ENCODE results near the gene SAXO1. TPM values are rescaled to one million over a fixed set of nuclear protein-coding genes. Genes with fewer than 3 reads are reported as not detected.

The SAXO1 gene
- total and polyA plus RNA-seq, 2 experiments from 2014 or later, result 0.02 TPM; not detected in 1

- TF ChIP-seq REST (IDR thresholded peaks at IDR 0.05; ENCODE audit: unreplicated experiment) (no peak), CREB1 (CRISPR knock-in tag; IDR thresholded peaks at IDR 0.05; ENCODE audit: low read depth) (no peak), POLR2AphosphoS5 (IDR thresholded peaks at IDR 0.05; ENCODE audit: low read depth) (no peak), CTCF (conservative IDR thresholded peaks at IDR 0.05; ENCODE audit: low read depth in 2 of 2) (no peak), JUNB (IDR thresholded peaks at IDR 0.05; ENCODE audit: unreplicated experiment) (no peak)
Observed at GRCh38 chr9:18982262-18982620, 50.8 kb downstream of the SAXO1 start (continued).

- Histone ChIP-seq H4K20me1 (replicated peaks; ENCODE audit: insufficient read depth) (no peaks in the 10 kb centered on the region), H3K4me1 (ENCODE audit: insufficient read depth) (0 out of 2 replicates have a peak, but pooled peaks cover 6% of the 10 kb centered on the region), H3K4me2 (no peak overlapping the region), H3F3A (replicated peaks; ENCODE audit: low read depth) (no peaks in the 10 kb centered on the region), H2AFZ (peak overlapping the region; percentile 74), H3K9me2 (ENCODE audit: insufficient read depth) (no peaks in the 10 kb centered on the region), H3K27ac (ENCODE audit: low read depth) (no peak overlapping the region), H3K27me3 (ENCODE audit: insufficient read depth) (no peaks in the 10 kb centered on the region), H3K36me3 (ENCODE audit: insufficient read depth) (no peaks in the 10 kb centered on the region), H3K4me3 (no peak overlapping the region), H3K79me2 (replicated peaks; ENCODE audit: insufficient read depth) (no peaks in the 10 kb centered on the region)
- Mint-ChIP-seq H3K27me3 (ENCODE audit: insufficient read depth, low read depth, poor library complexity) (peaks cover 11% of the 10 kb centered on the region), H3K36me3 (ENCODE audit: low read depth) (no peaks in the 10 kb centered on the region; the same call in 2 of the 3 replicates), H3K4me3 (no peak overlapping the region), H3K27ac (peak overlapping the region; percentile 13; the same call in 1 of the 2 replicates), H3K4me1 (peaks cover 18% of the 10 kb centered on the region; the same call in 2 of the 3 replicates), H3K9me3 (no peaks in the 10 kb centered on the region; the same call in 1 of the 3 replicates)
- ATAC-seq (no peak), DNase-seq (ENCODE audit: low spot score) (no peak)
- TF ChIP-seq CREB1 (CRISPR knock-in tag; IDR thresholded peaks at IDR 0.05; ENCODE audit: low read depth) (no peak), STAT1 (IDR thresholded peaks at IDR 0.05; ENCODE audit: unreplicated experiment) (no peak), EZH2phosphoT487 (IDR thresholded peaks at IDR 0.05; ENCODE audit: unreplicated experiment) (no peak), NANOG (IDR thresholded peaks at IDR 0.05; ENCODE audit: borderline replicate concordance) (no peak), CTCF (conservative IDR thresholded peaks at IDR 0.05; ENCODE audit: low read depth in 2 of 2) (no peak), POLR2AphosphoS5 (IDR thresholded peaks at IDR 0.05; ENCODE audit: low read depth) (no peak), ETS1 (IDR thresholded peaks at IDR 0.05) (no peak), REST (IDR thresholded peaks at IDR 0.05; ENCODE audit: unreplicated experiment) (no peak)
Observed at GRCh38 chr9:18981476-18982261, 51.3 kb downstream of the SAXO1 start.

Data from GM23338 (cell line).